GM12864 (cell line): ENCODE results near the gene PRR35.

Experiments
- DNase-seq: peaks from one replicate; pipeline ENCODE4 v3.0.0-alpha.2; 2011; ENCODE audit warnings: low read depth
- H3K4me3 ChIP-seq: 2 replicates; pipeline ENCODE4 v1.5.1; 2011; ENCODE audit warnings: mild to moderate bottlenecking, low read depth, low read length, control low read depth
- CTCF ChIP-seq: IDR thresholded peaks from 2 replicates; pipeline ENCODE4 v1.5.1; 2011; ENCODE audit warnings: low read depth, mild to moderate bottlenecking, moderate library complexity, low read length, control low read depth, inconsistent platforms; ENCODE audit errors: missing control alignments

The PRR35 gene

GRCh38 chr16:528111-529011, 31.8 kb upstream of the PRR35 start:
- no peak for TF ChIP-seq CTCF
- no peak for DNase-seq
- peak overlapping the region; percentile 91 for H3K4me3 ChIP-seq

- peak overlapping the region; percentile 91 for H3K4me3 ChIP-seq
- no peak for TF ChIP-seq CTCF
- DNase-seq: no peak
Measured at GRCh38 chr16:529012-529575, 31.1 kb upstream of the PRR35 start.

- no peak for DNase-seq
- no peak for TF ChIP-seq CTCF
- no peak overlapping the region for H3K4me3 ChIP-seq
Measured at GRCh38 chr16:530111-530817, 29.9 kb upstream of the PRR35 start.

GRCh38 chr16:531494-532125, 28.6 kb upstream of the PRR35 start:
- no peak for DNase-seq
- no peak for TF ChIP-seq CTCF
- no peak overlapping the region for H3K4me3 ChIP-seq

GRCh38 chr16:533391-534123, 26.6 kb upstream of the PRR35 start:
- no peak for DNase-seq
- no peak overlapping the region for H3K4me3 ChIP-seq
- TF ChIP-seq CTCF: no peak

- DNase-seq: no peak
- TF ChIP-seq CTCF: no peak
- H3K4me3 ChIP-seq: no peak overlapping the region
Measured at GRCh38 chr16:534135-534534, 26.1 kb upstream of the PRR35 start.
